Mesendoderm (in vitro differentiated cells): ENCODE measurements around the gene ABCD3.

Experiments
- DNase-seq: peaks from one replicate; pipeline ENCODE4 v3.0.0; 2013
- H2AK5ac ChIP-seq: 2 replicates; pipeline ENCODE4 v1.6.1; 2013; ENCODE audit warnings: low read length, inconsistent platforms
- H2BK120ac ChIP-seq: 2 replicates; pipeline ENCODE4 v1.6.1; 2013; ENCODE audit warnings: low read depth, mild to moderate bottlenecking, low read length, moderate library complexity, mixed read lengths
- H2BK15ac ChIP-seq: replicated peaks from 2 replicates; pipeline ENCODE4 v1.6.1; 2013; ENCODE audit warnings: low read depth, mild to moderate bottlenecking, moderate library complexity
- H2BK5ac ChIP-seq: 2 replicates; pipeline ENCODE4 v1.6.1; 2013; ENCODE audit warnings: low read length, inconsistent platforms
- H3K18ac ChIP-seq: 2 replicates; pipeline ENCODE4 v1.6.1; 2013; ENCODE audit warnings: mild to moderate bottlenecking, low read length, mixed read lengths
- H3K23ac ChIP-seq: one replicate; pipeline ENCODE4 v1.6.1; 2013; ENCODE audit warnings: low read length
- H3K27ac ChIP-seq: 2 replicates; pipeline ENCODE4 v1.5.1; 2013; ENCODE audit warnings: low read depth, mild to moderate bottlenecking, inconsistent platforms, low read length, moderate library complexity
- H3K27me3 ChIP-seq: 2 replicates; pipeline ENCODE4 v1.6.1; 2013; ENCODE audit warnings: low read length, control low read depth, mild to moderate bottlenecking, inconsistent platforms; ENCODE audit not compliant: insufficient read depth, poor library complexity
- H3K36me3 ChIP-seq: 2 replicates; pipeline ENCODE4 v1.6.1; 2013; ENCODE audit warnings: low read length, inconsistent platforms; ENCODE audit not compliant: control insufficient read depth, insufficient read depth
- H3K4ac ChIP-seq: one replicate; pipeline ENCODE4 v1.6.1; 2013; ENCODE audit warnings: low read depth, mild to moderate bottlenecking, low read length, moderate library complexity
- H3K4me1 ChIP-seq: 2 replicates; pipeline ENCODE4 v1.6.1; 2013; ENCODE audit warnings: low read depth, low read length, inconsistent platforms; ENCODE audit not compliant: control insufficient read depth
- H3K4me2 ChIP-seq: 2 replicates; pipeline ENCODE4 v1.6.1; 2013; ENCODE audit warnings: low read length
- H3K4me3 ChIP-seq: 2 replicates; pipeline ENCODE4 v1.5.1; 2013; ENCODE audit warnings: mild to moderate bottlenecking, low read length
- H3K56ac ChIP-seq: one replicate; pipeline ENCODE4 v1.6.1; 2013; ENCODE audit warnings: low read length
- H3K79me1 ChIP-seq: 2 replicates; pipeline ENCODE4 v1.6.1; 2013; ENCODE audit warnings: low read length, inconsistent platforms
- H3K79me2 ChIP-seq: 2 replicates; pipeline ENCODE4 v1.6.1; 2013; ENCODE audit warnings: mild to moderate bottlenecking, low read length; ENCODE audit not compliant: control insufficient read depth, insufficient read depth
- H3K9ac ChIP-seq: 2 replicates; pipeline ENCODE4 v1.6.1; 2013; ENCODE audit warnings: low read length, inconsistent platforms
- H4K5ac ChIP-seq: one replicate; pipeline ENCODE4 v1.6.1; 2013; ENCODE audit warnings: low read length
- H4K8ac ChIP-seq: one replicate; pipeline ENCODE4 v1.6.1; 2013; ENCODE audit warnings: low read depth, mild to moderate bottlenecking, control low read depth, low read length, moderate library complexity
- WGBS: extraction: QIAGEN DNeasy Blood & Tissue Kit; methylation state at CpG from one replicate; pipeline ENCODE4 v1.1.7; 2013; ENCODE audit warnings: low lambda C conversion rate, missing lambda C conversion rate; ENCODE audit not compliant: insufficient coverage; ENCODE audit errors: extremely low coverage; 5-methylcytosine and 5-hydroxymethylcytosine counted together

The ABCD3 gene

GRCh38 chr1:94543001-94543400, 124.8 kb downstream of the ABCD3 start:
- no peak overlapping the region for H3K23ac ChIP-seq
- no peak overlapping the region for H3K4me2 ChIP-seq
- H2BK15ac ChIP-seq, result no peak overlapping the region
- no peak overlapping the region for H4K8ac ChIP-seq
- H3K4me1 ChIP-seq, result peaks cover 5% of the 10 kb centered on the region
- H3K27ac ChIP-seq, result no peak overlapping the region
- no peak overlapping the region for H3K4ac ChIP-seq
- H3K36me3 ChIP-seq, result no peaks in the 10 kb centered on the region
- H2AK5ac ChIP-seq, result no peak overlapping the region
- peaks cover 3% of the 10 kb centered on the region for H3K79me1 ChIP-seq
- peaks cover 10% of the 10 kb centered on the region for H3K79me2 ChIP-seq
- DNase-seq, result peak; percentile 31
- H4K5ac ChIP-seq, result no peak overlapping the region
- H2BK120ac ChIP-seq, result no peak overlapping the region
- no peaks in the 10 kb centered on the region for H3K27me3 ChIP-seq
- H3K18ac ChIP-seq, result no peak overlapping the region
- WGBS, result no CpG with 5 or more reads among the region's 1 CpG
- no peak overlapping the region for H2BK5ac ChIP-seq
- no peak overlapping the region for H3K4me3 ChIP-seq
- H3K9ac ChIP-seq, result peak overlapping the region; percentile 14
- H3K56ac ChIP-seq, result peak overlapping the region; percentile 26

- H3K36me3 ChIP-seq, result no peaks in the 10 kb centered on the region
- no peak overlapping the region for H2BK120ac ChIP-seq
- H2BK5ac ChIP-seq, result no peak overlapping the region
- H4K5ac ChIP-seq, result no peak overlapping the region
- no CpG with 5 or more reads among the region's 4 CpGs for WGBS
- H2AK5ac ChIP-seq, result no peak overlapping the region
- DNase-seq, result no peak
- H3K79me1 ChIP-seq, result peaks cover 3% of the 10 kb centered on the region
- no peak overlapping the region for H3K18ac ChIP-seq
- no peak overlapping the region for H4K8ac ChIP-seq
- no peaks in the 10 kb centered on the region for H3K27me3 ChIP-seq
- H3K23ac ChIP-seq, result no peak overlapping the region
- H3K79me2 ChIP-seq, result peaks cover 9% of the 10 kb centered on the region
- no peak overlapping the region for H3K4ac ChIP-seq
- no peak overlapping the region for H3K9ac ChIP-seq
- H3K27ac ChIP-seq, result no peak overlapping the region
- peak overlapping the region; percentile 89 for H2BK15ac ChIP-seq
- H3K4me2 ChIP-seq, result no peak overlapping the region
- no peak overlapping the region for H3K56ac ChIP-seq
- peaks cover 5% of the 10 kb centered on the region for H3K4me1 ChIP-seq
- H3K4me3 ChIP-seq, result no peak overlapping the region
Measured at GRCh38 chr1:94543893-94544635, 125.9 kb downstream of the ABCD3 start.

GRCh38 chr1:94544706-94545490, 126.7 kb downstream of the ABCD3 start:
- H3K36me3 ChIP-seq, result no peaks in the 10 kb centered on the region
- H2BK5ac ChIP-seq, result no peak overlapping the region
- no peak overlapping the region for H2BK120ac ChIP-seq
- H3K18ac ChIP-seq, result no peak overlapping the region
- WGBS, result no CpG with 5 or more reads among the region's 4 CpGs
- no peak overlapping the region for H3K23ac ChIP-seq
- no peak overlapping the region for H4K8ac ChIP-seq
- no peaks in the 10 kb centered on the region for H3K79me1 ChIP-seq
- no peak overlapping the region for H4K5ac ChIP-seq
- H3K27ac ChIP-seq, result no peak overlapping the region
- no peak overlapping the region for H3K9ac ChIP-seq
- DNase-seq, result peak; percentile 71
- peaks cover 2% of the 10 kb centered on the region for H3K4me1 ChIP-seq
- H3K4me3 ChIP-seq, result no peak overlapping the region
- no peak overlapping the region for H2AK5ac ChIP-seq
- H3K4ac ChIP-seq, result no peak overlapping the region
- no peaks in the 10 kb centered on the region for H3K27me3 ChIP-seq
- H3K56ac ChIP-seq, result no peak overlapping the region
- H2BK15ac ChIP-seq, result no peak overlapping the region
- H3K4me2 ChIP-seq, result no peak overlapping the region
- H3K79me2 ChIP-seq, result peaks cover 5% of the 10 kb centered on the region

- no peaks in the 10 kb centered on the region for H3K79me2 ChIP-seq
- no peak for DNase-seq
- H2BK15ac ChIP-seq, result no peak overlapping the region
- H3K27ac ChIP-seq, result no peak overlapping the region
- H3K4me3 ChIP-seq, result no peak overlapping the region
- no peak overlapping the region for H3K23ac ChIP-seq
- H3K4me2 ChIP-seq, result no peak overlapping the region
- H3K56ac ChIP-seq, result no peak overlapping the region
- H2AK5ac ChIP-seq, result no peak overlapping the region
- no peak overlapping the region for H2BK120ac ChIP-seq
- H3K4ac ChIP-seq, result no peak overlapping the region
- H3K36me3 ChIP-seq, result no peaks in the 10 kb centered on the region
- no peak overlapping the region for H2BK5ac ChIP-seq
- WGBS, result no CpG with 5 or more reads among the region's 5 CpGs
- H4K5ac ChIP-seq, result no peak overlapping the region
- H3K4me1 ChIP-seq, result peaks cover 11% of the 10 kb centered on the region
- no peak overlapping the region for H3K9ac ChIP-seq
- H3K79me1 ChIP-seq, result no peaks in the 10 kb centered on the region
- H3K18ac ChIP-seq, result no peak overlapping the region
- H3K27me3 ChIP-seq, result no peaks in the 10 kb centered on the region
- no peak overlapping the region for H4K8ac ChIP-seq
Measured at GRCh38 chr1:94549706-94550105, 131.5 kb downstream of the ABCD3 start.

GRCh38 chr1:94550396-94550795, 132.2 kb downstream of the ABCD3 start:
- Histone ChIP-seq H3K4ac (no peak overlapping the region), H3K4me2 (no peak overlapping the region), H3K4me3 (no peak overlapping the region), H3K79me1 (no peaks in the 10 kb centered on the region), H4K5ac (no peak overlapping the region), H3K56ac (no peak overlapping the region), H2BK5ac (no peak overlapping the region), H4K8ac (no peak overlapping the region), H2AK5ac (no peak overlapping the region), H3K27ac (no peak overlapping the region), H3K27me3 (no peaks in the 10 kb centered on the region), H3K79me2 (no peaks in the 10 kb centered on the region), H3K4me1 (peaks cover 11% of the 10 kb centered on the region), H3K9ac (no peak overlapping the region), H3K23ac (no peak overlapping the region), H2BK120ac (no peak overlapping the region), H3K18ac (peak overlapping the region; percentile 9), H2BK15ac (no peak overlapping the region), H3K36me3 (no peaks in the 10 kb centered on the region)
- WGBS, result no CpG with 5 or more reads among the region's 6 CpGs
- no peak for DNase-seq
